Liver (tissue), 9 donors: ENCODE data around the gene TTLL7. TPM values are rescaled to one million over a fixed set of nuclear protein-coding genes. Genes with fewer than 3 reads are reported as not detected.

Source experiments
- DNase-seq: peaks from one replicate; pipeline ENCODE4 v3.0.0-alpha.2; 2017; ENCODE audit warnings: low spot score
- H3K27ac ChIP-seq, 2 donors: one replicate each; pipeline ENCODE4 v1.7.0; 2013; ENCODE audit warnings: inconsistent platforms in 2 of 2, low read length in 2 of 2, control low read depth in 1 of 2, low read depth in 1 of 2, mild to moderate bottlenecking in 1 of 2
- H3K27me3 ChIP-seq, 4 donors: one replicate each; pipeline versions ENCODE4 v1.6.1 to v1.7.0; 2013; ENCODE audit warnings: low read length in 3 of 4, inconsistent platforms in 1 of 4, mild to moderate bottlenecking in 1 of 4, moderate library complexity in 1 of 4; ENCODE audit not compliant: control insufficient read depth in 4 of 4, insufficient read depth in 4 of 4
- H3K36me3 ChIP-seq, 4 donors: one replicate each; pipeline versions ENCODE4 v1.6.1 to v1.7.0; 2013; ENCODE audit warnings: low read length in 3 of 4, mild to moderate bottlenecking in 3 of 4, low read depth in 1 of 4, moderate library complexity in 1 of 4; ENCODE audit not compliant: control insufficient read depth in 4 of 4, insufficient read depth in 3 of 4
- H3K4me1 ChIP-seq, 4 donors: one replicate each; pipeline versions ENCODE4 v1.6.1 to v1.7.0; 2013; ENCODE audit warnings: low read length in 3 of 4, mild to moderate bottlenecking in 3 of 4, moderate library complexity in 1 of 4; ENCODE audit not compliant: control insufficient read depth in 4 of 4, insufficient read depth in 4 of 4
- H3K4me3 ChIP-seq, 3 donors: one replicate each; pipeline versions ENCODE4 v1.6.1 to v1.7.0; 2013; ENCODE audit warnings: low read length in 3 of 3, control low read depth in 1 of 3, low read depth in 1 of 3, mild to moderate bottlenecking in 1 of 3
- H3K9ac ChIP-seq, 2 donors: one replicate each; pipeline ENCODE4 v1.7.0; 2013; ENCODE audit warnings: low read length in 2 of 2, mild to moderate bottlenecking in 2 of 2, moderate library complexity in 2 of 2, control low read depth in 1 of 2, low read depth in 1 of 2
- H3K9me3 ChIP-seq, 4 donors: one replicate each; pipeline versions ENCODE4 v1.6.1 to v1.7.0; 2013; ENCODE audit warnings: low read length in 3 of 4; ENCODE audit not compliant: control insufficient read depth in 4 of 4
- EGR1 ChIP-seq, 2 donors: IDR thresholded peaks; 2 replicates each; pipeline ENCODE4 v1.6.1; 2016 to 2018; ENCODE audit warnings: antibody characterized with exemption in 2 of 2, low read depth in 2 of 2
- FOXA1 ChIP-seq: IDR thresholded peaks from 2 replicates; pipeline ENCODE4 v1.6.1; 2016; ENCODE audit warnings: antibody characterized with exemption
- GABPA ChIP-seq, 2 donors: IDR thresholded peaks in 1 of 2; conservative IDR thresholded peaks in 1 of 2; 2 replicates each; pipeline ENCODE4 v1.6.1; 2016; ENCODE audit warnings: antibody characterized with exemption in 2 of 2, mild to moderate bottlenecking in 1 of 2, moderate library complexity in 1 of 2
- HNF4A ChIP-seq, 2 donors: conservative IDR thresholded peaks; 2 replicates each; pipeline ENCODE4 v1.6.1; 2016; ENCODE audit warnings: antibody characterized with exemption in 2 of 2, mild to moderate bottlenecking in 2 of 2
- JUND ChIP-seq, 2 donors: IDR thresholded peaks; 2 replicates each; pipeline ENCODE4 v1.6.1; 2016; ENCODE audit warnings: antibody characterized with exemption in 2 of 2
- NR2F2 ChIP-seq: IDR thresholded peaks from 2 replicates; pipeline ENCODE4 v1.6.1; 2016; ENCODE audit warnings: antibody characterized with exemption
- RAD21 ChIP-seq, 2 donors: IDR thresholded peaks; 2 replicates each; pipeline ENCODE4 v1.6.1; 2016; ENCODE audit warnings: antibody characterized with exemption in 2 of 2, mild to moderate bottlenecking in 2 of 2
- RXRA ChIP-seq, 2 donors: IDR thresholded peaks; 2 replicates each; pipeline ENCODE4 v1.6.1; 2017 to 2018; ENCODE audit warnings: antibody characterized with exemption in 2 of 2, mild to moderate bottlenecking in 1 of 2
- YY1 ChIP-seq: IDR thresholded peaks from 2 replicates; pipeline ENCODE4 v1.6.1; 2016; ENCODE audit warnings: antibody characterized with exemption, mild to moderate bottlenecking
- WGBS: extraction: QIAGEN DNeasy Blood & Tissue Kit; methylation state at CpG from one replicate; pipeline ENCODE4 v1.1.7; 2013; 5-methylcytosine and 5-hydroxymethylcytosine counted together
- polyA plus RNA-seq, 2 donors: library from polyadenylated mRNA; stranded (reverse) in 1 of 2; unstranded in 1 of 2; fragments of 200-250 nt in 1 of 2; fragments of >200 nt in 1 of 2; fragmentation: Nextera tagmentation in 1 of 2; extraction: Ambion mirVana in 1 of 2; gene quantifications; one replicate each; pipeline versions ENCODE4 v1.2.1 to v1.2.3, GENCODE V29; 2013 to 2015
- total RNA-seq, 2 donors: library from RNA; depleted of rRNA; stranded (reverse); fragments of >200 nt; gene quantifications; one replicate each; pipeline ENCODE4 v1.2.3, GENCODE V29; 2014
- TF ChIP-seq, protein P1 (sequence below): IDR thresholded peaks from 2 replicates; pipeline ENCODE4 v1.6.1; 2016; ENCODE audit warnings: antibody characterized with exemption
- TF ChIP-seq, protein P2 (sequence below): IDR thresholded peaks from 2 replicates; pipeline ENCODE4 v1.6.1; 2016; ENCODE audit warnings: antibody characterized with exemption
- TF ChIP-seq, protein P3 (sequence below): fragments of 150-350 bp; IDR thresholded peaks from 2 replicates; pipeline ENCODE4 v1.5.1; 2017; ENCODE audit warnings: improper control_type of control experiment, low read depth, low read length; ENCODE audit not compliant: missing input control
- donor health status: healthy.
- donor health status: healthy.
- donor health status: healthy.
- donor health status: healthy.
- donor health status: healthy.

Gene TTLL7
- total and polyA plus RNA-seq, 4 donors, result 1.1 to 6.0 (median 1.9) TPM

DNA sequence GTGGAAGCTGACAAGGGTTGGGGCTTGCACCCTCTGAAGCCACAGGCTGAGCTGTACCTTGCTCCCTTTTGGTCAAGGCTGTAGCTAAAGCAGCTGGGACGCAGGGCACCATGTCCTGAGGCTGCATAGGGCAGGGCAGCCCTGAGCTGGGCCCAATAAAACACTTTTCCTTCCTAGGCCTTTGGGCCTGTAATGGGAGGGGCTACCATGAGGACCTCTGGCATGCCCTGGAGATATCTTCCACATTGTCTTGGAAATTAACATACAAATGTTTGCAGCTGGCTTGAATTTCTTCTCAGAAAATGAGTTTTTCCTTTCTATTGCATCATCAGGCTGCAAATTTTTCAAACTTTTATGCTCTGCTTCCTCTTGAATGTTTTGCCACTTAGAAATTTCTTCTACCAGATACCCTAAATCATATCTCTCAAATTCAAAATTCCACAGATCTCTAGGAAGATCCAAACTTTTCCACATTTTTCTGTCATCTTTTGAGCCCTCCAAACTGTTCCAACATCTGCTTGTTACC is 32.9 kb upstream of the TTLL7 start:
- Histone ChIP-seq H3K4me1 (peaks cover 0 to 6% (median 5%) of the 10 kb centered on the region in 4 donors), H3K9me3 (no peaks in the 10 kb centered on the region), H3K4me3 (no peak overlapping the region), H3K36me3 (no peaks in the 10 kb centered on the region), H3K27ac (no peak overlapping the region), H3K27me3 (no peaks in the 10 kb centered on the region), H3K9ac (no peak overlapping the region)
- WGBS, result 91% methylated on average over 1 of the region's 1 CpG
- TF ChIP-seq, protein P1, sequence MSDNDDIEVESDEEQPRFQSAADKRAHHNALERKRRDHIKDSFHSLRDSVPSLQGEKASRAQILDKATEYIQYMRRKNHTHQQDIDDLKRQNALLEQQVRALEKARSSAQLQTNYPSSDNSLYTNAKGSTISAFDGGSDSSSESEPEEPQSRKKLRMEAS, result no peak
- no peak for TF ChIP-seq HNF4A (conservative IDR thresholded peaks at IDR 0.05)
- TF ChIP-seq NR2F2, result no peak
- TF ChIP-seq JUND (IDR thresholded peaks at IDR 0.05), result no peak
- TF ChIP-seq RAD21 (IDR thresholded peaks at IDR 0.05), result no peak
- TF ChIP-seq, protein P2, sequence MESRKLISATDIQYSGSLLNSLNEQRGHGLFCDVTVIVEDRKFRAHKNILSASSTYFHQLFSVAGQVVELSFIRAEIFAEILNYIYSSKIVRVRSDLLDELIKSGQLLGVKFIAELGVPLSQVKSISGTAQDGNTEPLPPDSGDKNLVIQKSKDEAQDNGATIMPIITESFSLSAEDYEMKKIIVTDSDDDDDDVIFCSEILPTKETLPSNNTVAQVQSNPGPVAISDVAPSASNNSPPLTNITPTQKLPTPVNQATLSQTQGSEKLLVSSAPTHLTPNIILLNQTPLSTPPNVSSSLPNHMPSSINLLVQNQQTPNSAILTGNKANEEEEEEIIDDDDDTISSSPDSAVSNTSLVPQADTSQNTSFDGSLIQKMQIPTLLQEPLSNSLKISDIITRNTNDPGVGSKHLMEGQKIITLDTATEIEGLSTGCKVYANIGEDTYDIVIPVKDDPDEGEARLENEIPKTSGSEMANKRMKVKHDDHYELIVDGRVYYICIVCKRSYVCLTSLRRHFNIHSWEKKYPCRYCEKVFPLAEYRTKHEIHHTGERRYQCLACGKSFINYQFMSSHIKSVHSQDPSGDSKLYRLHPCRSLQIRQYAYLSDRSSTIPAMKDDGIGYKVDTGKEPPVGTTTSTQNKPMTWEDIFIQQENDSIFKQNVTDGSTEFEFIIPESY, result no peak
- TF ChIP-seq, protein P3, sequence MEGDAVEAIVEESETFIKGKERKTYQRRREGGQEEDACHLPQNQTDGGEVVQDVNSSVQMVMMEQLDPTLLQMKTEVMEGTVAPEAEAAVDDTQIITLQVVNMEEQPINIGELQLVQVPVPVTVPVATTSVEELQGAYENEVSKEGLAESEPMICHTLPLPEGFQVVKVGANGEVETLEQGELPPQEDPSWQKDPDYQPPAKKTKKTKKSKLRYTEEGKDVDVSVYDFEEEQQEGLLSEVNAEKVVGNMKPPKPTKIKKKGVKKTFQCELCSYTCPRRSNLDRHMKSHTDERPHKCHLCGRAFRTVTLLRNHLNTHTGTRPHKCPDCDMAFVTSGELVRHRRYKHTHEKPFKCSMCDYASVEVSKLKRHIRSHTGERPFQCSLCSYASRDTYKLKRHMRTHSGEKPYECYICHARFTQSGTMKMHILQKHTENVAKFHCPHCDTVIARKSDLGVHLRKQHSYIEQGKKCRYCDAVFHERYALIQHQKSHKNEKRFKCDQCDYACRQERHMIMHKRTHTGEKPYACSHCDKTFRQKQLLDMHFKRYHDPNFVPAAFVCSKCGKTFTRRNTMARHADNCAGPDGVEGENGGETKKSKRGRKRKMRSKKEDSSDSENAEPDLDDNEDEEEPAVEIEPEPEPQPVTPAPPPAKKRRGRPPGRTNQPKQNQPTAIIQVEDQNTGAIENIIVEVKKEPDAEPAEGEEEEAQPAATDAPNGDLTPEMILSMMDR, result no peak
- TF ChIP-seq GABPA (IDR thresholded peaks at IDR 0.05 in 1 of 2, conservative IDR thresholded peaks at IDR 0.05 in 1 of 2), result no peak
- TF ChIP-seq FOXA1, result no peak
- TF ChIP-seq RXRA (IDR thresholded peaks at IDR 0.05), result no peak
- DNase-seq, result no peak

DNA sequence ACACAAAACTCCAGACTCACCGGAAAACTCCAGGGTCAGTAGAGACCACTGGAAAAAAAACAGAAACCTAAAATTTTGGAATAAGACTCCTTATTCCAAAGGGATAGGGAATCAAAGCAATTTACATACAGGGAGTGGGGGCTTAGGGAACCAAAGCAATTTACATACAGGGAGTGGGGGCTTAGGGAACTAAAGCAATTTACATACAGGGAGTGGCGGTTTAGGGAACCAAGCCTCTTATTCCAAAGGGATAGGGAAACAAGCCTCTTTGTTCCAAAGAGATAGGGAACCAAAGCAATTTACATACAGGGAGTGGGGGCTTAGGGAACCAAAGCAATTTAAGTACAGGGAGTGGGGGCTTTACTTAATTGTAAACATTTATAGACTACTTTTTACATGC is 28.4 kb upstream of the TTLL7 start:
- no peaks in the 10 kb centered on the region for H3K36me3 ChIP-seq
- no peak overlapping the region for H3K9ac ChIP-seq
- WGBS, result 90% methylated on average over 2 of the region's 2 CpGs
- no peak for TF ChIP-seq RAD21 (IDR thresholded peaks at IDR 0.05)
- TF ChIP-seq YY1, result no peak
- TF ChIP-seq, protein P2, result no peak
- no peak for TF ChIP-seq EGR1 (IDR thresholded peaks at IDR 0.05; ENCODE audit: low read depth in 2 of 2)
- no peak for TF ChIP-seq JUND (IDR thresholded peaks at IDR 0.05)
- H3K27ac ChIP-seq, result no peak overlapping the region
- no peaks in the 10 kb centered on the region for H3K27me3 ChIP-seq
- no peaks in the 10 kb centered on the region for H3K9me3 ChIP-seq
- no peak overlapping the region for H3K4me3 ChIP-seq
- DNase-seq, result no peak
- H3K4me1 ChIP-seq, result peaks cover 0 to 6% (median 5%) of the 10 kb centered on the region in 4 donors
